Endothelial cell of umbilical vein (primary cell): ENCODE results near the gene GNAQ. TPM values are rescaled to one million over a fixed set of nuclear protein-coding genes. Genes with fewer than 3 reads are reported as not detected.
"Not testable (repeated sequence)": the region's sequence is repeated elsewhere in the genome, so short reads cannot be mapped to it uniquely, and the experiment has no call there.

ENCODE experiments used
- BruUV-seq: library from RNA; stranded (reverse); fragments of 400-500 nt; replicated peaks from 2 replicates; lab custom pipeline; 2021; lab: Mats Ljungman, UMichigan
- CTCF ChIA-PET: fragments of 300-600, 350-600 bp; sonication (Branson Sonifier 250); formaldehyde crosslinking; loops from one replicate; lab custom pipeline; 2021; ENCODE audit warnings: antibody characterized with exemption, inconsistent platforms; lab: Charles Lee
- POLR2A ChIA-PET: fragments of 300-600, 350-600 bp; sonication (Branson Sonifier 250); formaldehyde crosslinking; loops from one replicate; lab custom pipeline; 2021; ENCODE audit warnings: antibody characterized with exemption, inconsistent platforms; lab: Charles Lee
- DNase-seq: peaks from one replicate; pipeline ENCODE4 v3.0.0-alpha.2; 2011; ENCODE audit warnings: low read depth, low spot score
- FAIRE-seq: peaks from 2 replicates; lab custom pipeline; 2011; peaks lifted over from hg19 to GRCh38; lab: Jason Lieb, UNC
- H2AFZ ChIP-seq: 2 replicates; pipeline ENCODE4 v1.6.0; 2012; ENCODE audit warnings: low read depth, low read length, control low read depth, inconsistent platforms
- H3K27ac ChIP-seq: 2 replicates; pipeline ENCODE4 v1.5.1; 2011; ENCODE audit warnings: low read depth, mild to moderate bottlenecking, control low read depth, low read length, moderate library complexity; ENCODE audit not compliant: insufficient read depth
- H3K27me3 ChIP-seq, 2 experiments: 2 replicates each; pipeline versions ENCODE4 v1.6.0 to v1.6.1; 2011; ENCODE audit warnings: low read length in 2 of 2, mixed read lengths in 1 of 2; ENCODE audit not compliant: control insufficient read depth in 2 of 2, insufficient read depth in 2 of 2
- H3K36me3 ChIP-seq, 2 experiments: 2 replicates in 1 of 2; 3 replicates in 1 of 2; pipeline ENCODE4 v1.5.1; 2011; ENCODE audit warnings: low read length in 2 of 2, mild to moderate bottlenecking in 1 of 2, moderate library complexity in 1 of 2; ENCODE audit not compliant: control insufficient read depth in 2 of 2, insufficient read depth in 2 of 2; ENCODE audit errors: extremely low read depth in 1 of 2
- H3K4me1 ChIP-seq: 3 replicates; pipeline ENCODE4 v1.5.1; 2011; ENCODE audit warnings: mild to moderate bottlenecking, low read length; ENCODE audit not compliant: control insufficient read depth, insufficient read depth; ENCODE audit errors: extremely low read depth
- H3K4me2 ChIP-seq: 2 replicates; pipeline ENCODE4 v1.6.1; 2011; ENCODE audit warnings: low read length, control low read depth, mixed read lengths; ENCODE audit not compliant: insufficient read depth
- H3K4me3 ChIP-seq, 3 experiments: fragments of 200-600 bp in 1 of 3; sonication (generic), shearing (Covaris generic) in 1 of 3; replicated peaks in 1 of 3; 2 replicates each; pipeline ENCODE4 v1.5.1; 2011 to 2016; ENCODE audit warnings: control low read depth in 3 of 3, low read length in 3 of 3, mild to moderate bottlenecking in 2 of 3, inconsistent platforms in 1 of 3, low read depth in 1 of 3, moderate library complexity in 1 of 3; ENCODE audit not compliant: insufficient read depth in 1 of 3
- H3K79me2 ChIP-seq: 2 replicates; pipeline ENCODE4 v1.6.0; 2012; ENCODE audit warnings: low read length, inconsistent platforms; ENCODE audit not compliant: control insufficient read depth, insufficient read depth
- H3K9ac ChIP-seq: replicated peaks from 2 replicates; pipeline ENCODE3; 2011; ENCODE audit warnings: low read length, control low read depth; ENCODE audit not compliant: insufficient read depth; ENCODE audit errors: extremely low read depth
- H3K9me1 ChIP-seq: replicated peaks from 3 replicates; pipeline ENCODE4 v1.6.0; 2011; ENCODE audit warnings: mild to moderate bottlenecking, low read length; ENCODE audit not compliant: control insufficient read depth, insufficient read depth; ENCODE audit errors: extremely low read depth
- H3K9me3 ChIP-seq: replicated peaks from 2 replicates; pipeline ENCODE4 v1.5.1; 2012; ENCODE audit warnings: low read length, inconsistent platforms; ENCODE audit not compliant: control insufficient read depth, insufficient read depth
- H4K20me1 ChIP-seq: replicated peaks from 2 replicates; pipeline ENCODE3; 2011; ENCODE audit warnings: mild to moderate bottlenecking, low read length; ENCODE audit not compliant: control insufficient read depth, insufficient read depth; ENCODE audit errors: extremely low read depth
- CTCF ChIP-seq, 2 donors: IDR thresholded peaks; 1 replicate in 1 of 2; 2 replicates in 1 of 2; pipeline ENCODE4 v1.5.1; 2011; ENCODE audit warnings: low read length in 2 of 2, mild to moderate bottlenecking in 2 of 2, moderate library complexity in 2 of 2, control low read depth in 1 of 2, inconsistent platforms in 1 of 2, low read depth in 1 of 2; ENCODE audit not compliant: insufficient read depth in 1 of 2; ENCODE audit errors: extremely low read depth in 1 of 2
- EZH2 ChIP-seq: IDR thresholded peaks from 2 replicates; pipeline ENCODE4 v1.6.1; 2012; ENCODE audit warnings: borderline replicate concordance, low read depth, mild to moderate bottlenecking, moderate library complexity, low read length, inconsistent platforms; ENCODE audit not compliant: severe bottlenecking
- FOS ChIP-seq: IDR thresholded peaks from 2 replicates; pipeline ENCODE4 v1.6.1; 2011; ENCODE audit warnings: mild to moderate bottlenecking, low read length, moderate library complexity, borderline replicate concordance; ENCODE audit not compliant: insufficient read depth
- GATA2 ChIP-seq: IDR thresholded peaks from 2 replicates; pipeline ENCODE4 v1.7.0; 2011; ENCODE audit warnings: low read depth, mild to moderate bottlenecking, moderate library complexity, mixed read lengths, low read length; ENCODE audit not compliant: insufficient read length, insufficient read depth
- JUN ChIP-seq: IDR thresholded peaks from 2 replicates; pipeline ENCODE4 v1.6.1; 2011; ENCODE audit warnings: borderline replicate concordance, low read depth; ENCODE audit not compliant: insufficient read length, insufficient read depth
- MYC ChIP-seq: IDR thresholded peaks from one replicate; pipeline ENCODE4 v1.6.1; 2011; ENCODE audit warnings: mild to moderate bottlenecking, low read depth, low read length
- POLR2AphosphoS5 ChIP-seq: IDR thresholded peaks from 2 replicates; pipeline ENCODE4 v1.6.1; 2012; ENCODE audit warnings: low read depth, mild to moderate bottlenecking, control low read depth, low read length, moderate library complexity; ENCODE audit not compliant: insufficient read depth
- dilution Hi-C: fragments of 300-500 bp; cut with MboI; formaldehyde crosslinking; loops from one replicate; pipeline ENCODE4 v1.15.0; 2019; ENCODE audit warnings: low sequenced_read_pairs; ENCODE audit not compliant: extremely low pct_ligation_motif_present
- intact Hi-C: fragments of 100-400 bp; cut with micrococcal nuclease; formaldehyde crosslinking; loops from one replicate; pipeline ENCODE4 v1.10.0; 2022
- polyA plus RNA-seq, 4 experiments: library from polyadenylated mRNA; depleted of rRNA in 3 of 4; stranded (reverse) in 3 of 4; unstranded in 1 of 4; fragments of >200 nt; gene quantifications; 2 replicates each; pipeline versions ENCODE4 v1.2.1 to v1.2.3, GENCODE V29; 2011 to 2012; ENCODE audit warnings: missing spikeins in 1 of 4
- total RNA-seq: library from RNA; stranded (reverse); gene quantifications from 2 replicates; pipeline ENCODE4 v1.2.3, GENCODE V29; 2021
- TF ChIP-seq, protein P1 (sequence below): IDR thresholded peaks from 2 replicates; pipeline ENCODE4 v1.6.1; 2011; ENCODE audit not compliant: insufficient read depth, insufficient read length

The GNAQ gene
- total and polyA plus RNA-seq, 2 donors (not counting 3 experiments of a cell fraction or from before 2014, with no cell fraction given) = 26.1 to 67.3 TPM

- BruUV-seq = no TSS peak
- ChIA-PET CTCF (no interaction called here), POLR2A (interaction anchor here (0.6 kb wide), 1 partner anchor 133 kb away, joined by 3 read pairs; no protein-coding TSS in a partner anchor)
These were observed 306.4 kb downstream of the GNAQ start for GRCh38 chr9:77725046-77725694.

GRCh38 chr9:77721156-77721555, 310.5 kb downstream of the GNAQ start:
- H2AFZ ChIP-seq, H3K9me1 ChIP-seq, dilution Hi-C loops, H3K79me2 ChIP-seq, H3K36me3 ChIP-seq, CTCF ChIA-PET, H4K20me1 ChIP-seq, H3K9me3 ChIP-seq, DNase-seq, H3K4me3 ChIP-seq, H3K4me2 ChIP-seq, H3K27me3 ChIP-seq, FAIRE-seq, POLR2A ChIA-PET, H3K27ac ChIP-seq, H3K9ac ChIP-seq, intact Hi-C loops, BruUV-seq: not testable (repeated sequence)
- H3K4me1 ChIP-seq = peaks cover 16% of the 10 kb centered on the region

More at GRCh38 chr9:77725046-77725694, 306.4 kb downstream of the GNAQ start:
- Histone ChIP-seq H3K27me3 (no peaks in the 10 kb centered on the region), H3K36me3 (peaks cover 3 to 7% of the 10 kb centered on the region in 2 experiments), H4K20me1 (no peaks in the 10 kb centered on the region), H3K4me3 (no peak overlapping the region), H2AFZ (no peak overlapping the region), H3K27ac (no peak overlapping the region), H3K79me2 (no peaks in the 10 kb centered on the region), H3K9me1 (no peaks in the 10 kb centered on the region), H3K9ac (no peak overlapping the region), H3K9me3 (no peaks in the 10 kb centered on the region), H3K4me2 (no peak overlapping the region), H3K4me1 (peaks cover 7% of the 10 kb centered on the region)
- dilution Hi-C loops = no loop called here
- no peak for TF ChIP-seq GATA2
- TF ChIP-seq EZH2 = no peak
- no peak for TF ChIP-seq JUN
- no peak for TF ChIP-seq MYC
- TF ChIP-seq FOS = no peak
- TF ChIP-seq CTCF (IDR thresholded peaks at IDR 0.05; ENCODE audit: extremely low read depth in 1 of 2, insufficient read depth in 1 of 2, low read depth in 1 of 2, low read length in 2 of 2) = no peak
- TF ChIP-seq, protein P1, sequence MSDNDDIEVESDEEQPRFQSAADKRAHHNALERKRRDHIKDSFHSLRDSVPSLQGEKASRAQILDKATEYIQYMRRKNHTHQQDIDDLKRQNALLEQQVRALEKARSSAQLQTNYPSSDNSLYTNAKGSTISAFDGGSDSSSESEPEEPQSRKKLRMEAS = no peak
- no peak for TF ChIP-seq POLR2AphosphoS5
- intact Hi-C loops = no loop called here
- FAIRE-seq (no peak), DNase-seq (no peak)
